GM19025 (cell line): Measurements from ENCODE around the gene MS4A6E.
"Not testable (repeated sequence)": the region's sequence is repeated elsewhere in the genome, so short reads cannot be mapped to it uniquely, and the experiment has no call there.

ENCODE experiments used
- ATAC-seq: cut with Tn5 transposase; IDR thresholded peaks from one replicate; pipeline ENCODE4 v1.9.1; 2021; ENCODE audit warnings: mild to moderate bottlenecking, low read depth, moderate library complexity; ENCODE audit not compliant: unreplicated experiment

The MS4A6E gene

GRCh38 chr11:60334005-60334620, 7.1 kb downstream of the MS4A6E start:
- ATAC-seq: peak; percentile 41

- ATAC-seq: no peak
These were observed 9.8 kb downstream of the MS4A6E start for GRCh38 chr11:60336767-60337391.

GRCh38 chr11:60338053-60338452, 11.0 kb downstream of the MS4A6E start:
- no peak for ATAC-seq

GRCh38 chr11:60339356-60339755, 12.3 kb downstream of the MS4A6E start:
- ATAC-seq: no peak

- no peak for ATAC-seq
These were observed 16.1 kb downstream of the MS4A6E start for GRCh38 chr11:60343094-60343704.

- ATAC-seq: no peak
These were observed 17.1 kb downstream of the MS4A6E start for GRCh38 chr11:60344146-60344545.

GRCh38 chr11:60345489-60345888, 18.4 kb downstream of the MS4A6E start:
- ATAC-seq: no peak

- ATAC-seq: no peak
These were observed 20.2 kb downstream of the MS4A6E start for GRCh38 chr11:60347084-60347797.

GRCh38 chr11:60348116-60348515, 21.1 kb downstream of the MS4A6E start:
- no peak for ATAC-seq

- ATAC-seq: no peak
These were observed 22.9 kb downstream of the MS4A6E start for GRCh38 chr11:60349990-60350389.

- no peak for ATAC-seq
These were observed 30.7 kb downstream of the MS4A6E start for GRCh38 chr11:60357771-60358170.

- no peak for ATAC-seq
These were observed 33.6 kb downstream of the MS4A6E start for GRCh38 chr11:60360621-60361020.

GRCh38 chr11:60362241-60362640, 35.2 kb downstream of the MS4A6E start:
- ATAC-seq: no peak

- peak; percentile 43 for ATAC-seq
These were observed 36.8 kb downstream of the MS4A6E start for GRCh38 chr11:60363542-60364470.

- not testable (repeated sequence) for ATAC-seq
These were observed 39.3 kb downstream of the MS4A6E start for GRCh38 chr11:60366262-60366904.

- ATAC-seq: peak; percentile 86
These were observed 40.0 kb downstream of the MS4A6E start for GRCh38 chr11:60367009-60367408.

- no peak for ATAC-seq
These were observed 40.8 kb downstream of the MS4A6E start for GRCh38 chr11:60367896-60368295.

- no peak for ATAC-seq
These were observed 43.3 kb downstream of the MS4A6E start for GRCh38 chr11:60370252-60370810.

GRCh38 chr11:60370811-60371298, 43.8 kb downstream of the MS4A6E start:
- no peak for ATAC-seq
